GM12872 (cell line): ENCODE measurements around the gene CD1B.

ENCODE experiments used
- TF ChIP-seq, protein P1 (sequence below): IDR thresholded peaks from 3 replicates; pipeline ENCODE4 v1.5.1; 2011; ENCODE audit warnings: low read depth, mild to moderate bottlenecking, low read length, moderate library complexity; ENCODE audit not compliant: insufficient read depth

CD1B gene

GRCh38 chr1:158331481-158332150 lies at the start of gene CD1B:
Gene CD1B (minus strand): TSS chr1:158331531. CDS start chr1:158331423, 108 bp downstream.
- TF ChIP-seq, protein P1, sequence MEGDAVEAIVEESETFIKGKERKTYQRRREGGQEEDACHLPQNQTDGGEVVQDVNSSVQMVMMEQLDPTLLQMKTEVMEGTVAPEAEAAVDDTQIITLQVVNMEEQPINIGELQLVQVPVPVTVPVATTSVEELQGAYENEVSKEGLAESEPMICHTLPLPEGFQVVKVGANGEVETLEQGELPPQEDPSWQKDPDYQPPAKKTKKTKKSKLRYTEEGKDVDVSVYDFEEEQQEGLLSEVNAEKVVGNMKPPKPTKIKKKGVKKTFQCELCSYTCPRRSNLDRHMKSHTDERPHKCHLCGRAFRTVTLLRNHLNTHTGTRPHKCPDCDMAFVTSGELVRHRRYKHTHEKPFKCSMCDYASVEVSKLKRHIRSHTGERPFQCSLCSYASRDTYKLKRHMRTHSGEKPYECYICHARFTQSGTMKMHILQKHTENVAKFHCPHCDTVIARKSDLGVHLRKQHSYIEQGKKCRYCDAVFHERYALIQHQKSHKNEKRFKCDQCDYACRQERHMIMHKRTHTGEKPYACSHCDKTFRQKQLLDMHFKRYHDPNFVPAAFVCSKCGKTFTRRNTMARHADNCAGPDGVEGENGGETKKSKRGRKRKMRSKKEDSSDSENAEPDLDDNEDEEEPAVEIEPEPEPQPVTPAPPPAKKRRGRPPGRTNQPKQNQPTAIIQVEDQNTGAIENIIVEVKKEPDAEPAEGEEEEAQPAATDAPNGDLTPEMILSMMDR, result no peak

DNA sequence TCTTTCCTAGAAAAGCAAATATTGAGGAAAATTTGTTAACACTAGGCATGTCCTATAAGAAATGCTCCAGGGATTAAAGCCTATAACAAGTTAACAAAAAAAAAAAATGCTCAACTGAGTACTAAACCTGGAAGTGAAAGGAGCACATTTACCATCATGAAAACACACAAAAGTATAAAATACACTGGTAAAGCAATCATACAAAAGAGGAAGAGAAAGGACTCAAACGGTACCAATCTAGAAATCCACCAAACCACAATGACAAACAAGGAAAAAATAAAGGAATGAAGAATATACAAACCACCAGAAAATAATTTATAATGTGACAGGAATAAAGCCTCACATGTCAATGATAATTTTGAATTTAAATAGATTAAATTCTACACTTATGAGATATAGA lies 43.5 kb upstream of the CD1B start:
- TF ChIP-seq, protein P1, result no peak

DNA sequence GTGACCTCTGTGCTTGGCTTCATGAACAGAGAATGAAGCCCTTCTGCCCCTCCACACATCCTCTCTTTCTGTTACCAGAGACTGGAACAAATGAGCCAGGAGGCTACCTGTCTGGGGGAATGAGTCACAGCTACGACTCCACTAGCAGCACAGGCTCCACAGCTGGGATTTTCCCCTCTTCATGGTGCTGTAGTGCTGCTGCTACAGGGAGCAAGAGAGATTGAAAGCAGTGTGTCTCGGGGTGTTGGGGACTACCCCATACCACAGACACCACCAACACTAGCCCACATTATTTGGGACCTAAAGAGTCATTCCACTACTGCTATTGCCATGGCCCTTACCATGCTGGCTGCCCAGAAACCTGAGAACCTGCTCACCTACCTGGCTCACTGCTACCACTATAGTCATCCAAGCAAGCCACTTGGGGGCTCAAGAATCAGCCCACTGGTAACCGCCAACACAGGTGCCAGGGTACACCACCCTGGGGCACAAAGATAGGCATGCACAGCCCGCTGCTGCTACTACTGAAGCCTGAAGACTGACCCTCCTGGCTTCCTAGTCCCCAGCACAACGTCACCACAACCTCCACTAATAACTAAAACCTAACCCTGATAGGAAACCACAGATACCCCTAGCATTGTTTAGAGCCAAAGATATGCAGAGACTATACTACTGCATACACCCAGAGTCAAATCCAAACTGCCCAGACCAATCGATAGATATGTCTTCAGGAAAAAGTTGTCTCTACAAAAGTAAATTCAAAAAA lies 40.0 kb upstream of the CD1B start:
- TF ChIP-seq, protein P1, result no peak

DNA sequence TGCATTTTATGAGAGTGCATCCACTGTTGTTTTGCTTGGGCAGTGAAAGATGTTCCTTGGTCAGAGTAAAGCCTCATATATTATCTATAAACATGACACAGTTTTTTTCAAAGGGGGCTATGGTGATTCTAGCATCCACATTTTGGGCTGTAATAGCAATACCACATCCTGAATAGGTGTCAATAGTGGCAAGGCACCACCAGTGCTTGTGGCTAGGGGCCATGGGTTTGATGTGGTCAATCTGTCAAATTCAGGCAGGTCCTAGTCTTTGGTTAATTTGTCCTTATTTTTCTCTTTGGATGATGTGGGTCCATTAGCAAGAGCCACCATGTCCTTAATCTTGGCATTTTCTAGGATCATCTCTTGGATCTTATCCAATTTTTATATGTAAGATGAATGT lies 35.5 kb upstream of the CD1B start:
- TF ChIP-seq, protein P1, result no peak

GRCh38 chr1:158362941-158363340 lies 31.6 kb upstream of the CD1B start:
- TF ChIP-seq, protein P1, result no peak

GRCh38 chr1:158362482-158362881 lies 31.2 kb upstream of the CD1B start:
- TF ChIP-seq, protein P1, result no peak

DNA sequence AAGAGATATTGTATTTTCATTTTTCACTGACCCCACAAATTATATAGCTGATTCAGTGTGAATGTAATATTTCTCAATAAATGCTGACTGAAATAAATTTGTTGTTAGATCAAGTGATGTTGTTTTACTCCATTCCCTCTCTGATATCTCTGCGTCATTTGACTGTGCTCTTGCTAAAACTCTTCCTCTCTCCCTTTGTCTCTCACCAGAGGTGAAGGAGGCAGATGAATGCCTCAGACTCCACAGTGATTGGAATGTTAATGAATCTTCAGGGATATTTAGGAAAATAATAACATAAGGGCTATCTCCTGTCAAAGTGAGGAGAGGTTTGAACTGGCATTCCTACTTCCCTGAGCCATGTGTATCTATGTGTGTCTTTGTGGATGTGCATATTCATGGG lies 26.1 kb upstream of the CD1B start:
- TF ChIP-seq, protein P1, result no peak
